Measurements from ENCODE around the gene PLEK. TPM values are rescaled to one million over a fixed set of nuclear protein-coding genes. Genes with fewer than 3 reads are reported as not detected.

Gene PLEK
- total RNA-seq, 1 donor from 2014 or later, result 9.4 TPM

- no peak overlapping the region for H3K9ac ChIP-seq (ENCODE audit: low read depth in 1 of 3, low read length in 3 of 3)
- no peak overlapping the region for H3K27ac ChIP-seq (ENCODE audit: low read depth, low read length)
- H3K27me3 ChIP-seq (ENCODE audit: control insufficient read depth in 3 of 3, insufficient read depth in 3 of 3, low read length in 3 of 3), result no peaks in the 10 kb centered on the region
- no peaks in the 10 kb centered on the region for H3K9me3 ChIP-seq (ENCODE audit: control insufficient read depth in 3 of 3, low read length in 3 of 3)
- no peak overlapping the region for H3K4me3 ChIP-seq (ENCODE audit: low read length in 3 of 3)
- no peaks in the 10 kb centered on the region for H3K36me3 ChIP-seq (ENCODE audit: control insufficient read depth in 3 of 3, insufficient read depth in 3 of 3, low read length in 3 of 3)
- H3K4me1 ChIP-seq (ENCODE audit: control insufficient read depth in 3 of 3, insufficient read depth in 3 of 3, low read length in 3 of 3), result no peaks in the 10 kb centered on the region
Observed at GRCh38 chr2:68379184-68379708, 14.2 kb downstream of the PLEK start.

- H3K36me3 ChIP-seq (ENCODE audit: control insufficient read depth in 3 of 3, insufficient read depth in 3 of 3, low read length in 3 of 3), result no peaks in the 10 kb centered on the region
- no peak overlapping the region for H3K27ac ChIP-seq (ENCODE audit: low read depth, low read length)
- peaks cover 0 to under 1% (median 0%) of the 10 kb centered on the region in 3 donors for H3K4me1 ChIP-seq (ENCODE audit: control insufficient read depth in 3 of 3, insufficient read depth in 3 of 3, low read length in 3 of 3)
- H3K9ac ChIP-seq (ENCODE audit: low read depth in 1 of 3, low read length in 3 of 3), result no peak overlapping the region
- H3K4me3 ChIP-seq (ENCODE audit: low read length in 3 of 3), result no peak overlapping the region
- H3K9me3 ChIP-seq (ENCODE audit: control insufficient read depth in 3 of 3, low read length in 3 of 3), result no peaks in the 10 kb centered on the region
- peaks cover 0 to under 1% (median 0%) of the 10 kb centered on the region in 3 donors for H3K27me3 ChIP-seq (ENCODE audit: control insufficient read depth in 3 of 3, insufficient read depth in 3 of 3, low read length in 3 of 3)
Observed at GRCh38 chr2:68383778-68384177, 18.7 kb downstream of the PLEK start.

DNA sequence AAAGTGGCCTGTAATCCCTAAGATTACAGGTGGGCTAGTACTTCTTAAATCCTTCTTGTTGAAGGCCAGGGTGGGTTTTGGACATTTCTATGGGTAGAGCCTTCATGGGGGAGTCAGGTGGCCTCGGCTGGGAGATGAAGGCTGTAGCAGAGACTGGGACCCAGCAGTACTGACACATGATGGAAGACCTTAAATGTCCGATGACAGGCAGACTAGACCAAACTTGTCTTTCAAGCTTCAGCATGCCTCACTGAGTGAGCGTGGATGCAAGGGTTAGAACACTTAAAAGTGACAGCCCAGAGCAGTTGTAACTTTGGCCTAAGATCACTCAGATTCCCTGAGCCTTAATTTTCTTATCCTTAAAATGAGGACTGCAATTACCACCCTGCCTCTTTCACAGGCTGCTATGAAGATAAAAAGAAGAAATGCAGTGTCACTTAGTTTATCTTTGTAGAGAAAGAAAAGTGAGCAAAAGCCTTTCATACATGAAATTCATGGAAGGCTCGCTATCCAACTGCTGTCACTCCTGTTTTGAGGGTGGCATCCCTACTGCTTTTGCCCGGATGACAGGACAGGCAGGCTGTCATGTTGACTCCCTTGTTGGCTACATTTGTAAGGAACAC, 19.5 kb downstream of the PLEK start:
- H3K27me3 ChIP-seq (ENCODE audit: control insufficient read depth in 3 of 3, insufficient read depth in 3 of 3, low read length in 3 of 3), result peaks cover 0 to 6% (median 0%) of the 10 kb centered on the region in 3 donors
- no peaks in the 10 kb centered on the region for H3K9me3 ChIP-seq (ENCODE audit: control insufficient read depth in 3 of 3, low read length in 3 of 3)
- no peak overlapping the region for H3K27ac ChIP-seq (ENCODE audit: low read depth, low read length)
- H3K36me3 ChIP-seq (ENCODE audit: control insufficient read depth in 3 of 3, insufficient read depth in 3 of 3, low read length in 3 of 3), result no peaks in the 10 kb centered on the region
- H3K9ac ChIP-seq (ENCODE audit: low read depth in 1 of 3, low read length in 3 of 3), result no peak overlapping the region
- H3K4me3 ChIP-seq (ENCODE audit: low read length in 3 of 3), result no peak overlapping the region
- peaks cover 0 to 3% (median 0%) of the 10 kb centered on the region in 3 donors for H3K4me1 ChIP-seq (ENCODE audit: control insufficient read depth in 3 of 3, insufficient read depth in 3 of 3, low read length in 3 of 3)

DNA sequence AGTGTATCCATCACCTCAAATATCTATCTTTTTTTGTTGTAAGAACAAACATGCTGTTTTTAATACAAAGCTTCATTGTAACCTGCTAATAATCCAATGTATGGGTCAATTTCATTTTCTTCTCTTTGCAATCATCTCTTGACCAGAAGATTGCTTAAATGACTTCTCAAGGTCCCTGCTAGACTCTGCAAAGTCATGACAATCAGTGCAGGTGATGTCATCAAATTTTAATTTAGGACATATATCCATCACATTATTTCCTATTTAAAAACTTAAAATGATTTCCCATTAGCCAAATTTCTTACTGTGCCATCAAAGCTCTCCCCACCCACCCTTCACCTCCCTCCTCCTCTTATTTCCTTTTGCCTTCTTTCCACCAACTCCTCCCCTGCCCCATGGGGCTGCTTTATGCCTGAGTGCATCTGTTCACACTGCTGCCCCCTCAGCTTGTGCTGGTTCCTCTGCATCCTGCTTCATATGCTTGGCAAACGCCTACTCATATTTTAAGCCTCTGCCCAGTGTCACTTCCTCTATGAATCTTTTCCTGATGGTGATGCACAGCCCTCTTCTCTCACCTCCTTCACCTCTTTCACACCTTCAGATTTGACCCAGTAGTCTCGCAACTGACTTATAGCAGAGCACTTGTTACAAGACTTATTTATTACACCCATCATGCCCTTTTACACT, 20.3 kb downstream of the PLEK start:
- peaks cover 0 to 3% (median 0%) of the 10 kb centered on the region in 3 donors for H3K4me1 ChIP-seq (ENCODE audit: control insufficient read depth in 3 of 3, insufficient read depth in 3 of 3, low read length in 3 of 3)
- no peaks in the 10 kb centered on the region for H3K36me3 ChIP-seq (ENCODE audit: control insufficient read depth in 3 of 3, insufficient read depth in 3 of 3, low read length in 3 of 3)
- H3K9me3 ChIP-seq (ENCODE audit: control insufficient read depth in 3 of 3, low read length in 3 of 3), result no peaks in the 10 kb centered on the region
- no peak overlapping the region for H3K4me3 ChIP-seq (ENCODE audit: low read length in 3 of 3)
- H3K27ac ChIP-seq (ENCODE audit: low read depth, low read length), result no peak overlapping the region
- H3K27me3 ChIP-seq (ENCODE audit: control insufficient read depth in 3 of 3, insufficient read depth in 3 of 3, low read length in 3 of 3), result peaks cover 0 to 6% (median 0%) of the 10 kb centered on the region in 3 donors
- H3K9ac ChIP-seq (ENCODE audit: low read depth in 1 of 3, low read length in 3 of 3), result no peak overlapping the region

GRCh38 chr2:68385907-68386287, 20.8 kb downstream of the PLEK start:
- Histone ChIP-seq H3K27me3 (ENCODE audit: control insufficient read depth in 3 of 3, insufficient read depth in 3 of 3, low read length in 3 of 3) (peaks cover 0 to 6% (median 0%) of the 10 kb centered on the region in 3 donors), H3K9ac (ENCODE audit: low read depth in 1 of 3, low read length in 3 of 3) (no peak overlapping the region), H3K4me1 (ENCODE audit: control insufficient read depth in 3 of 3, insufficient read depth in 3 of 3, low read length in 3 of 3) (peaks cover 0 to 3% (median 2%) of the 10 kb centered on the region in 3 donors), H3K4me3 (ENCODE audit: low read length in 3 of 3) (no peak overlapping the region), H3K36me3 (ENCODE audit: control insufficient read depth in 3 of 3, insufficient read depth in 3 of 3, low read length in 3 of 3) (no peaks in the 10 kb centered on the region), H3K9me3 (ENCODE audit: control insufficient read depth in 3 of 3, low read length in 3 of 3) (no peaks in the 10 kb centered on the region), H3K27ac (ENCODE audit: low read depth, low read length) (no peak overlapping the region)

DNA sequence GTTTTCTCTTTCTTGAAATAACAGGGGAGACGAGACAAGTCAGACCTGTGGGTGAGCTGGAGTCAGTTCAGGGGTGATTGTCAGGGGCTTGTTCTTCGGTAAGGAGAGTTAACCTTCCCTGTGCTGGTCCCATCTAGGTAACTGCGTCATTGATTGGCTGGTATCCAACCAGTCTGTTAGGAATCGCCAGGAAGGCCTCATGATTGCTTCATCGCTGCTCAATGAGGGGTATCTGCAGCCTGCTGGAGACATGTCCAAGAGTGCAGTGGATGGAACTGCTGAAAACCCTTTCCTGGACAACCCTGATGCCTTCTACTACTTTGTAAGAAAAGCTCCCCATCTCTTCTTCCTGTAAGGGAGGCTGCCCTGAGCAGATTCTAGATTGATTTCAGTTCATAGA, 21.3 kb downstream of the PLEK start:
- Histone ChIP-seq H3K36me3 (ENCODE audit: control insufficient read depth in 3 of 3, insufficient read depth in 3 of 3, low read length in 3 of 3) (no peaks in the 10 kb centered on the region), H3K27me3 (ENCODE audit: control insufficient read depth in 3 of 3, insufficient read depth in 3 of 3, low read length in 3 of 3) (peaks cover 0 to 6% (median 0%) of the 10 kb centered on the region in 3 donors)

DNA sequence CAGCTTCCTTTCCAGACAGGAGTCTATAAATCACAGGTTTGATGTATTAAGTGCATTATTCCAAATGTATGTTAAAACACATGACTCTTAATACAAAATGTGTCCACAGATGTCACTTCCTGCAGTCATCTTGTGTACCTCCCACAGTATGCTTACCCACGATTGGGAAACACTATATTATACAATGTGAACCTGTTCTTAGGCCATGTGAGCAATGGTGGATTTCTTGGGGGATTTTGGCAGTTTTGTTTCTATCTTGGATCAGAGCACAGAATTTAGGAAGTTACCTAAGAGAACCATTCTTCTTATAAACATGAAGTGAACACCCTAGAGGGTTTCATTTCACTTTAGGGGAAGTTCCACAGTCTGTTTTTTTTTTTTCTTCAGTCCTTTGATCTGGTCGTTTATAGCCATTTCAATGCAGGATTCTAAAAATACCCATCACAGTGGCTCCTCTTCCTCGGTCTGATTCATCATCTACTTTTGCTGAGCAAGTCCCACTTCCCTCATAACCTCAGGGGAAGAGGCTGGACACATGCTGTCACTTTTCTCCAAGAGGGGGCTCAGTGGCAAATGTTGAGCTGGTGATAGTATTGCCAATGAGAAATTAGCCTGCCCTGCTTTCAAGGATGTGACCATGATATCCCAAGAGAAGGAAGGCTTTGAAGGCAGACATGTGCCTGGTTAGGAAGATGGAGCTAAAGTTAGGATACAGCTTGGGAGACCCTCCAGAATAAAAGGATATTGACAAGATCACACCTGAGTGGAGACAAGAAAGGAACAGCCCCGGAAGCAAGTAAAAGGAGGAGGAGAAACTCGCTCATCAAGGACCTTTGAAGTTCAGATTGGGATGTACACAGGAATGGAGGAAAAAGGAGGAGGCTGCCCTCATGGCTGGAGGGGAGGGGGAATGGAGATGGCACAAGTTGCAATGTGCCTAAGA, 22.6 kb downstream of the PLEK start:
- Histone ChIP-seq H3K27me3 (ENCODE audit: control insufficient read depth in 3 of 3, insufficient read depth in 3 of 3, low read length in 3 of 3) (peaks cover 0 to 6% (median 0%) of the 10 kb centered on the region in 3 donors), H3K27ac (ENCODE audit: low read depth, low read length) (no peak overlapping the region), H3K9me3 (ENCODE audit: control insufficient read depth in 3 of 3, low read length in 3 of 3) (no peaks in the 10 kb centered on the region), H3K4me1 (ENCODE audit: control insufficient read depth in 3 of 3, insufficient read depth in 3 of 3, low read length in 3 of 3) (peaks cover 0 to 4% (median 3%) of the 10 kb centered on the region in 3 donors), H3K4me3 (ENCODE audit: low read length in 3 of 3) (no peak overlapping the region), H3K9ac (ENCODE audit: low read depth in 1 of 3, low read length in 3 of 3) (no peak overlapping the region), H3K36me3 (ENCODE audit: control insufficient read depth in 3 of 3, insufficient read depth in 3 of 3, low read length in 3 of 3) (no peaks in the 10 kb centered on the region)

More for the DNA sequence above, 21.3 kb downstream of the PLEK start:
- Histone ChIP-seq H3K27ac (ENCODE audit: low read depth, low read length) (no peak overlapping the region), H3K9ac (ENCODE audit: low read depth in 1 of 3, low read length in 3 of 3) (no peak overlapping the region), H3K4me1 (ENCODE audit: control insufficient read depth in 3 of 3, insufficient read depth in 3 of 3, low read length in 3 of 3) (peaks cover 0 to 4% (median 3%) of the 10 kb centered on the region in 3 donors), H3K9me3 (ENCODE audit: control insufficient read depth in 3 of 3, low read length in 3 of 3) (no peaks in the 10 kb centered on the region), H3K4me3 (ENCODE audit: low read length in 3 of 3) (no peak overlapping the region)

- no peak overlapping the region for H3K27ac ChIP-seq (ENCODE audit: low read depth, low read length)
- H3K4me1 ChIP-seq (ENCODE audit: control insufficient read depth in 3 of 3, insufficient read depth in 3 of 3, low read length in 3 of 3), result peaks cover 0 to 4% (median 3%) of the 10 kb centered on the region in 3 donors
- no peak overlapping the region for H3K9ac ChIP-seq (ENCODE audit: low read depth in 1 of 3, low read length in 3 of 3)
- H3K36me3 ChIP-seq (ENCODE audit: control insufficient read depth in 3 of 3, insufficient read depth in 3 of 3, low read length in 3 of 3), result no peaks in the 10 kb centered on the region
- peaks cover 0 to 6% (median 0%) of the 10 kb centered on the region in 3 donors for H3K27me3 ChIP-seq (ENCODE audit: control insufficient read depth in 3 of 3, insufficient read depth in 3 of 3, low read length in 3 of 3)
- no peaks in the 10 kb centered on the region for H3K9me3 ChIP-seq (ENCODE audit: control insufficient read depth in 3 of 3, low read length in 3 of 3)
- no peak overlapping the region for H3K4me3 ChIP-seq (ENCODE audit: low read length in 3 of 3)
Observed at GRCh38 chr2:68388358-68388757, 23.3 kb downstream of the PLEK start.

DNA sequence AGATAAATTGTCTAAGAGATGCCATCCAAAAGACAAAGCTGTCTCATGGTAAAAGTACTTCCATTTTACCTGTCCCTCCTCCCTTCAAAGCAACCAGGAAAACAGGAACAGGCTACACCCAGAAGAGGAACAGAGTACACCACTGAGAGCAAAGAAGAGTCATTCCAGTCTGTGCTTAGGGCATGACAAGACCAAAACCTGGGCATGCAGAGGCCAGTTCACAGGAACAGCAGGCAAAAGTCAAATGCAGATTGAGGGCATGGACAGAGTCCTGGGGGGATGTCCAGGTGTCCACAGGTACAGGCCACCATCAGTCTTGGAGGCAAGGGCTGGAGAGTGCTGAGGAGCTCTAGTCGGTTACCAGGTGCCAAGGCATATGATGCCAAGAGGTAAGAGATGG, 23.7 kb downstream of the PLEK start:
- no peaks in the 10 kb centered on the region for H3K36me3 ChIP-seq (ENCODE audit: control insufficient read depth in 3 of 3, insufficient read depth in 3 of 3, low read length in 3 of 3)
- H3K9ac ChIP-seq (ENCODE audit: low read depth in 1 of 3, low read length in 3 of 3), result no peak overlapping the region
- peaks cover 0 to 4% (median 3%) of the 10 kb centered on the region in 3 donors for H3K4me1 ChIP-seq (ENCODE audit: control insufficient read depth in 3 of 3, insufficient read depth in 3 of 3, low read length in 3 of 3)
- no peak overlapping the region for H3K27ac ChIP-seq (ENCODE audit: low read depth, low read length)
- no peaks in the 10 kb centered on the region for H3K9me3 ChIP-seq (ENCODE audit: control insufficient read depth in 3 of 3, low read length in 3 of 3)
- H3K27me3 ChIP-seq (ENCODE audit: control insufficient read depth in 3 of 3, insufficient read depth in 3 of 3, low read length in 3 of 3), result peaks cover 0 to 6% (median 0%) of the 10 kb centered on the region in 3 donors
- no peak overlapping the region for H3K4me3 ChIP-seq (ENCODE audit: low read length in 3 of 3)

Data from skeletal muscle tissue (tissue), 4 donors.